GM12878 (cell line): ENCODE data around the gene CRYBB1. TPM values are rescaled to one million over a fixed set of nuclear protein-coding genes. Genes with fewer than 3 reads are reported as not detected.

Experiments used
- BRCA1 ChIP-seq: IDR thresholded peaks from 2 replicates; pipeline ENCODE4 v1.6.1; 2011; ENCODE audit warnings: low read depth, low read length, improper control_type of control experiment
- MEF2A ChIP-seq: IDR thresholded peaks from 2 replicates; pipeline ENCODE4 v1.6.1; 2011; ENCODE audit warnings: low read depth, mild to moderate bottlenecking, low read length, moderate library complexity; ENCODE audit not compliant: insufficient read depth
- PAX8 ChIP-seq: fragments of 450-650 bp; IDR thresholded peaks from 2 replicates; pipeline ENCODE4 v1.6.1; 2017; ENCODE audit warnings: mild to moderate bottlenecking, moderate library complexity
- RAD21 ChIP-seq: IDR thresholded peaks from 2 replicates; pipeline ENCODE4 v1.6.1; 2011; ENCODE audit warnings: mild to moderate bottlenecking, low read depth, low read length, moderate library complexity; ENCODE audit not compliant: insufficient read depth
- RBBP5 ChIP-seq: fragments of 200-600 bp; sonication (generic); conservative IDR thresholded peaks from 2 replicates; pipeline ENCODE4 v1.6.1; 2016
- WRNIP1 ChIP-seq: IDR thresholded peaks from 2 replicates; pipeline ENCODE4 v1.6.1; 2011; ENCODE audit warnings: low read depth, low read length, improper control_type of control experiment, borderline replicate concordance
- polyA plus RNA-seq, 11 experiments: library from polyadenylated mRNA; depleted of rRNA in 4 of 11; unstranded in 6 of 11; stranded (reverse) in 5 of 11; fragments of >200 nt; fragmentation: Nextera tagmentation in 4 of 11; fragmentation: Illumina TruSeq in 1 of 11; extraction: Ambion mirVana in 4 of 11; extraction: Trizol in 1 of 11; gene quantifications; 1 replicate in 1 of 11; 2 replicates in 10 of 11; pipeline versions ENCODE4 v1.2.1 to v1.2.3, GENCODE V29; 2011 to 2016; ENCODE audit warnings: inconsistent platforms in 2 of 11, missing spikeins in 2 of 11, low read depth in 1 of 11
- total RNA-seq, 4 experiments: library from RNA; depleted of rRNA in 3 of 4; stranded (reverse); fragments of >200 nt in 3 of 4; fragmentation: Illumina TruSeq in 1 of 4; extraction: Trizol in 1 of 4; gene quantifications; 2 replicates each; pipeline versions ENCODE4 v1.2.1 to v1.2.3, GENCODE V29; 2013 to 2021
- TF ChIP-seq, protein P1 (sequence below): fragments of 450-650 bp; IDR thresholded peaks from 2 replicates; pipeline ENCODE4 v1.6.1; 2016; ENCODE audit warnings: mild to moderate bottlenecking
- TF ChIP-seq, protein P2 (sequence below): fragments of 450-650 bp; IDR thresholded peaks from 2 replicates; pipeline ENCODE4 v1.6.1; 2018; ENCODE audit warnings: mild to moderate bottlenecking, low read depth, moderate library complexity; ENCODE audit not compliant: partially characterized antibody
- TF ChIP-seq, protein P3 (sequence below): fragments of 450-650 bp; conservative IDR thresholded peaks from 2 replicates; pipeline ENCODE4 v1.6.1; 2017; ENCODE audit warnings: mild to moderate bottlenecking, moderate library complexity
- TF ChIP-seq, protein P4 (sequence below): fragments of 450-650 bp; IDR thresholded peaks from 2 replicates; pipeline ENCODE4 v1.6.1; 2014; ENCODE audit warnings: mild to moderate bottlenecking

Gene CRYBB1
- total and polyA plus RNA-seq, 10 of the 15 experiments (the other 5 are each of a cell fraction or from before 2014, with no cell fraction given), result 0.09 to 0.64 (median 0.23) TPM; not detected in 5

DNA sequence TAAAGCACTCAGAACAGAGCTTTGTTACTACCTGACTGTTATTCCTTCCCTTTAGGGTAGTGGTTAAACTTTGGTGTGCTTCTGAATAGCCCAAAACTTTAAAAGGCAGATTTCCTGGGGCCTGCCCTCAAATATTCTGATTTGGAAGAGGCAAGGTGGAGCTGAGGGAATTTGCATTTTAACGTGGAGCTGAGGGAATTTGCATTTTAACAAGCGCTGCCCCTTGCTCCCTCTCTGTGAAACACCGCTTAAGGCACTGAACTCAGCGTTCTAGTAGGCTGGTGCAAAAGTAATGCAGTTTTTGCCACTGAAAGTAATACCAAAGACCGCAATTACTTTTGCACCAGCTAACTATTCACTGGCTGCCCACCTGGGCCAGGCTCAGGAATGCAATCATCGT, 62.9 kb downstream of the CRYBB1 start (continued):
- TF ChIP-seq RBBP5, result no peak
- no peak for TF ChIP-seq RAD21
- TF ChIP-seq, protein P1, sequence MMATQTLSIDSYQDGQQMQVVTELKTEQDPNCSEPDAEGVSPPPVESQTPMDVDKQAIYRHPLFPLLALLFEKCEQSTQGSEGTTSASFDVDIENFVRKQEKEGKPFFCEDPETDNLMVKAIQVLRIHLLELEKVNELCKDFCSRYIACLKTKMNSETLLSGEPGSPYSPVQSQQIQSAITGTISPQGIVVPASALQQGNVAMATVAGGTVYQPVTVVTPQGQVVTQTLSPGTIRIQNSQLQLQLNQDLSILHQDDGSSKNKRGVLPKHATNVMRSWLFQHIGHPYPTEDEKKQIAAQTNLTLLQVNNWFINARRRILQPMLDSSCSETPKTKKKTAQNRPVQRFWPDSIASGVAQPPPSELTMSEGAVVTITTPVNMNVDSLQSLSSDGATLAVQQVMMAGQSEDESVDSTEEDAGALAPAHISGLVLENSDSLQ, result no peak
- TF ChIP-seq, protein P2, sequence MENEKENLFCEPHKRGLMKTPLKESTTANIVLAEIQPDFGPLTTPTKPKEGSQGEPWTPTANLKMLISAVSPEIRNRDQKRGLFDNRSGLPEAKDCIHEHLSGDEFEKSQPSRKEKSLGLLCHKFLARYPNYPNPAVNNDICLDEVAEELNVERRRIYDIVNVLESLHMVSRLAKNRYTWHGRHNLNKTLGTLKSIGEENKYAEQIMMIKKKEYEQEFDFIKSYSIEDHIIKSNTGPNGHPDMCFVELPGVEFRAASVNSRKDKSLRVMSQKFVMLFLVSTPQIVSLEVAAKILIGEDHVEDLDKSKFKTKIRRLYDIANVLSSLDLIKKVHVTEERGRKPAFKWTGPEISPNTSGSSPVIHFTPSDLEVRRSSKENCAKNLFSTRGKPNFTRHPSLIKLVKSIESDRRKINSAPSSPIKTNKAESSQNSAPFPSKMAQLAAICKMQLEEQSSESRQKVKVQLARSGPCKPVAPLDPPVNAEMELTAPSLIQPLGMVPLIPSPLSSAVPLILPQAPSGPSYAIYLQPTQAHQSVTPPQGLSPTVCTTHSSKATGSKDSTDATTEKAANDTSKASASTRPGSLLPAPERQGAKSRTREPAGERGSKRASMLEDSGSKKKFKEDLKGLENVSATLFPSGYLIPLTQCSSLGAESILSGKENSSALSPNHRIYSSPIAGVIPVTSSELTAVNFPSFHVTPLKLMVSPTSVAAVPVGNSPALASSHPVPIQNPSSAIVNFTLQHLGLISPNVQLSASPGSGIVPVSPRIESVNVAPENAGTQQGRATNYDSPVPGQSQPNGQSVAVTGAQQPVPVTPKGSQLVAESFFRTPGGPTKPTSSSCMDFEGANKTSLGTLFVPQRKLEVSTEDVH, result no peak
- TF ChIP-seq BRCA1, result no peak
- TF ChIP-seq PAX8, result no peak
- no peak for TF ChIP-seq WRNIP1
- TF ChIP-seq MEF2A, result no peak
- TF ChIP-seq, protein P3, sequence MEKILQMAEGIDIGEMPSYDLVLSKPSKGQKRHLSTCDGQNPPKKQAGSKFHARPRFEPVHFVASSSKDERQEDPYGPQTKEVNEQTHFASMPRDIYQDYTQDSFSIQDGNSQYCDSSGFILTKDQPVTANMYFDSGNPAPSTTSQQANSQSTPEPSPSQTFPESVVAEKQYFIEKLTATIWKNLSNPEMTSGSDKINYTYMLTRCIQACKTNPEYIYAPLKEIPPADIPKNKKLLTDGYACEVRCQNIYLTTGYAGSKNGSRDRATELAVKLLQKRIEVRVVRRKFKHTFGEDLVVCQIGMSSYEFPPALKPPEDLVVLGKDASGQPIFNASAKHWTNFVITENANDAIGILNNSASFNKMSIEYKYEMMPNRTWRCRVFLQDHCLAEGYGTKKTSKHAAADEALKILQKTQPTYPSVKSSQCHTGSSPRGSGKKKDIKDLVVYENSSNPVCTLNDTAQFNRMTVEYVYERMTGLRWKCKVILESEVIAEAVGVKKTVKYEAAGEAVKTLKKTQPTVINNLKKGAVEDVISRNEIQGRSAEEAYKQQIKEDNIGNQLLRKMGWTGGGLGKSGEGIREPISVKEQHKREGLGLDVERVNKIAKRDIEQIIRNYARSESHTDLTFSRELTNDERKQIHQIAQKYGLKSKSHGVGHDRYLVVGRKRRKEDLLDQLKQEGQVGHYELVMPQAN, result no peak
- TF ChIP-seq, protein P4, sequence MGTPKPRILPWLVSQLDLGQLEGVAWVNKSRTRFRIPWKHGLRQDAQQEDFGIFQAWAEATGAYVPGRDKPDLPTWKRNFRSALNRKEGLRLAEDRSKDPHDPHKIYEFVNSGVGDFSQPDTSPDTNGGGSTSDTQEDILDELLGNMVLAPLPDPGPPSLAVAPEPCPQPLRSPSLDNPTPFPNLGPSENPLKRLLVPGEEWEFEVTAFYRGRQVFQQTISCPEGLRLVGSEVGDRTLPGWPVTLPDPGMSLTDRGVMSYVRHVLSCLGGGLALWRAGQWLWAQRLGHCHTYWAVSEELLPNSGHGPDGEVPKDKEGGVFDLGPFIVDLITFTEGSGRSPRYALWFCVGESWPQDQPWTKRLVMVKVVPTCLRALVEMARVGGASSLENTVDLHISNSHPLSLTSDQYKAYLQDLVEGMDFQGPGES, result no peak
